Measurements from ENCODE around the gene PLPP1.
"Not testable (repeated sequence)": the region's sequence is repeated elsewhere in the genome, so short reads cannot be mapped to it uniquely, and the experiment has no call there.

PLPP1 gene

DNA sequence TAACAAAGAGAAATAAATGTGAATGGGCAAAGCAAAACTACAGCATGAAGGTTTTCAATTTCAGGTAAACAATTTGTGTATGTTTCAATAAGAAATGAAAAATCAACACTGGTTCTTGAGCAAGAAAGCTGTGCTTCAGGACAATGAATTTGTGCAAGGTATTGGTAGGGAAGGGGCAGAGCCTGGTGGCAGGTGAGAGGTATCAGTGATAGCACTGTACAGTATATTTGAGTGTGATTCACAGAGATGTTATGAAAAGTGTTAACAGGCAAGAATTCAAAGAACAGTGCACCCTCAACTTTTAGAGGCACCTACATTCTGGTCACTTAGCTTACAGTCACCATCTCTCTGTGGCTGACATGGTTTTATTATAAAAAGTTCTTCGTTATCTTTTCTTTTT, 25.7 kb downstream of the PLPP1 start:
- Histone ChIP-seq H3K4me3 (no peak overlapping the region), H3K4me1 (peaks cover 8% of the 10 kb centered on the region), H3K9me3 (no peaks in the 10 kb centered on the region), H3K36me3 (replicated peaks) (no peaks in the 10 kb centered on the region), H3K27me3 (ENCODE audit: low read depth) (no peaks in the 10 kb centered on the region)
- DNase-seq (ENCODE audit: low spot score in 2 of 2), result no peak
- in situ Hi-C loops (cut with MboI; ENCODE audit: low sequenced_read_pairs), result no loop called here

DNA sequence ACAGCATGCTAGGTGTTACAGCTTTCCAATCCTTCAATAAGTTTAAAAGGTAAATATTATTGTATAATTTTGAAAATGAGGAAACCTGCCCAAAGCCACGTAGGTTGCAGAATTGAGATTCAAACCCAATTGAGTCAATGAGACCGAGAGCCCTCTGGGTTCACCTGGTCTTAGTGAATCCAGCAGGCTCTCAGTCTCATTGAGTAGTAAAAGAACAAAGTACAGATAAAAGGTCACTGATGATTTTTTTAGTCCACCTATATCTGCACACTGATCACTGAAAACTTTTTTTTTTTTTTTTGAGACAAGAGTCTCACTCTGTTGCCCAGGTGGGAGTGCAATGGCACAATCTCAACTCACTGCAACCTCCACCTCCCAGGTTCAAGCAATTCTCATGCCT, 27.2 kb downstream of the PLPP1 start:
- in situ Hi-C loops (cut with MboI; ENCODE audit: low sequenced_read_pairs), result no loop called here
- Histone ChIP-seq H3K36me3 (replicated peaks) (no peaks in the 10 kb centered on the region), H3K27me3 (ENCODE audit: low read depth) (no peaks in the 10 kb centered on the region), H3K4me3 (no peak overlapping the region), H3K9me3 (no peaks in the 10 kb centered on the region), H3K4me1 (peaks cover 11% of the 10 kb centered on the region)
- DNase-seq (ENCODE audit: low spot score in 2 of 2), result no peak

GRCh38 chr5:55505711-55506110, 29.1 kb downstream of the PLPP1 start:
- H3K9me3 ChIP-seq; H3K36me3 ChIP-seq (replicated peaks); H3K4me3 ChIP-seq; DNase-seq (ENCODE audit: low spot score in 2 of 2); in situ Hi-C loops (cut with MboI; ENCODE audit: low sequenced_read_pairs); H3K27me3 ChIP-seq (ENCODE audit: low read depth): not testable (repeated sequence)
- peaks cover 13% of the 10 kb centered on the region for H3K4me1 ChIP-seq

GRCh38 chr5:55503917-55504316, 30.8 kb downstream of the PLPP1 start:
- H3K4me3 ChIP-seq; H3K9me3 ChIP-seq; in situ Hi-C loops (cut with MboI; ENCODE audit: low sequenced_read_pairs); H3K27me3 ChIP-seq (ENCODE audit: low read depth); H3K4me1 ChIP-seq; DNase-seq (ENCODE audit: low spot score in 2 of 2); H3K36me3 ChIP-seq (replicated peaks): not testable (repeated sequence)

GRCh38 chr5:55502759-55503158, 32.0 kb downstream of the PLPP1 start:
- Histone ChIP-seq H3K4me1 (peaks cover 5% of the 10 kb centered on the region; the same call in 1 of the 2 replicates), H3K4me3 (no peak overlapping the region), H3K27me3 (ENCODE audit: low read depth) (no peaks in the 10 kb centered on the region), H3K9me3 (no peaks in the 10 kb centered on the region), H3K36me3 (replicated peaks) (no peaks in the 10 kb centered on the region)
- in situ Hi-C loops (cut with MboI; ENCODE audit: low sequenced_read_pairs), result no loop called here
- no peak for DNase-seq (ENCODE audit: low spot score in 2 of 2)

DNA sequence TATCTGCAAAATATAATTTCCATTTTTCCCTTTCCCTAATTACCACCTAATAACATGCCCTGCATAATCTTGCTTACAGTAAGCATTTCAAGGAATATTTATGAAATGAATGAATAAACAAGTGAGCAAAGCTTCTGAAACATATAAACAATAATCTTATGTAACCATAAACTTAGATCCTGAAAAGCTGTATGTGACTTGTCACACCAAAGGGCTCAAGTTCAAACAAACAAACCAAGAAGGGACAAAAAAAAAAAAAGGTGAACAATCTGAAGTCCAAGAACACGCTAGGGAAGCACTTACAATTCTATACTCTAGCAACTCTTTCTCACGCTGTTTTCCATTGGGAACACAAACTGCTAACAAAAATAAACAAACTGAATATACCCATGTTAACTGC, 36.3 kb downstream of the PLPP1 start:
- in situ Hi-C loops (cut with MboI; ENCODE audit: low sequenced_read_pairs), result no loop called here
- no peak for DNase-seq (ENCODE audit: low spot score in 2 of 2)
- Histone ChIP-seq H3K36me3 (replicated peaks) (no peaks in the 10 kb centered on the region), H3K27me3 (ENCODE audit: low read depth) (no peaks in the 10 kb centered on the region), H3K4me1 (peaks cover 11% of the 10 kb centered on the region), H3K4me3 (no peak overlapping the region), H3K9me3 (no peaks in the 10 kb centered on the region)

- Histone ChIP-seq H3K36me3 (replicated peaks) (no peaks in the 10 kb centered on the region), H3K4me1 (peaks cover 13% of the 10 kb centered on the region), H3K4me3 (no peak overlapping the region), H3K27me3 (ENCODE audit: low read depth) (no peaks in the 10 kb centered on the region), H3K9me3 (no peaks in the 10 kb centered on the region)
- DNase-seq (ENCODE audit: low spot score in 2 of 2), result no peak
- in situ Hi-C loops (cut with MboI; ENCODE audit: low sequenced_read_pairs), result no loop called here
Measured at GRCh38 chr5:55497712-55498111, 37.1 kb downstream of the PLPP1 start.

DNA sequence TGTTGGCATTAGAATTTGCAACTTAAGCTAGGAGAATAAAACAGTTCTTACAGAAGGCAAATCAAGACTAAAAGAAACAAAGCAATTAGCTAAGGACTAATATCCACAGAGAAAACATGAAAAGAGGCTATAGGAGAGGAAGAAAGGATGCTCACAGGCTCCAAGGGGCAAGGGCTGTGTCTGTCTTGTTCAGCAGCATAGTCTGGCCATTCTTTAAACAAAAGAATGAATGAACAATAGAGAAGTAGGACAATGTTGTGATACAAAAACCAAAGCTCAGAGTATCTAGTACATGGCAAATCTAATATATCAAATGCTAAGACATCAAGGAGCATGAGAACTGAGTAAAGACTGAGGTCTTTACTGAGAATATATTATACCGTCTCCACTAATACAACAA, 39.5 kb downstream of the PLPP1 start:
- no peak overlapping the region for H3K4me3 ChIP-seq
- H3K4me1 ChIP-seq, result peaks cover 20% of the 10 kb centered on the region
- H3K27me3 ChIP-seq (ENCODE audit: low read depth), result no peaks in the 10 kb centered on the region
- DNase-seq (ENCODE audit: low spot score in 2 of 2), result no peak
- no peaks in the 10 kb centered on the region for H3K36me3 ChIP-seq (replicated peaks)
- in situ Hi-C loops (cut with MboI; ENCODE audit: low sequenced_read_pairs), result no loop called here
- H3K9me3 ChIP-seq, result no peaks in the 10 kb centered on the region

DNA sequence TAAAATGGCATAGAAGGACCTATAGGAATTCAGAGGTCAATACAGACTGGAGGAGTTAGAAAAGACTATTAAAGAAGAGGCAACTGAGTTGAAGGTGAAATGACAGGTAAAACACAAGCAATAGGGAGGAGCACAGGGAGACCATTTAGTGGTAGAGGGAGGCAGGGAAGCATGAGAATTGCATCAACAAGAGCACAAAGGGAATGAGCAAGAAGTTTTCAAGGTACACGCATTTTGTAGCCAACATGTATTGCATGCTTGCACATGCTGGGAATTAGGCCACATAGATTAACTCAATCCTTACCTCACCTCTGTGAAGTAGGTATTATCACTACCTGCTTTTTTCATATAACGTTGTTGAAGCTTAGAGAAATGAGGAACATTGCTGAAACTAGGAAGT, 42.3 kb downstream of the PLPP1 start:
- Histone ChIP-seq H3K9me3 (no peaks in the 10 kb centered on the region), H3K27me3 (ENCODE audit: low read depth) (no peaks in the 10 kb centered on the region), H3K4me3 (no peak overlapping the region), H3K4me1 (peaks cover 20% of the 10 kb centered on the region), H3K36me3 (replicated peaks) (no peaks in the 10 kb centered on the region)
- peak in 1 of 2 experiments; percentile 23 for DNase-seq (ENCODE audit: low spot score in 2 of 2)
- in situ Hi-C loops (cut with MboI; ENCODE audit: low sequenced_read_pairs), result no loop called here

GRCh38 chr5:55485073-55485472, 49.7 kb downstream of the PLPP1 start:
- DNase-seq (ENCODE audit: low spot score in 2 of 2), result no peak
- Histone ChIP-seq H3K4me3 (no peak overlapping the region), H3K27me3 (ENCODE audit: low read depth) (no peaks in the 10 kb centered on the region), H3K4me1 (peaks cover 7% of the 10 kb centered on the region), H3K36me3 (replicated peaks) (no peaks in the 10 kb centered on the region), H3K9me3 (no peaks in the 10 kb centered on the region)
- in situ Hi-C loops (cut with MboI; ENCODE audit: low sequenced_read_pairs), result no loop called here

- in situ Hi-C loops (cut with MboI; ENCODE audit: low sequenced_read_pairs), result no loop called here
- peaks cover 7% of the 10 kb centered on the region for H3K4me1 ChIP-seq
- H3K27me3 ChIP-seq (ENCODE audit: low read depth), result no peaks in the 10 kb centered on the region
- H3K4me3 ChIP-seq, result no peak overlapping the region
- DNase-seq (ENCODE audit: low spot score in 2 of 2), result no peak
- H3K36me3 ChIP-seq (replicated peaks), result no peaks in the 10 kb centered on the region
- no peaks in the 10 kb centered on the region for H3K9me3 ChIP-seq
Measured at GRCh38 chr5:55484531-55484930, 50.2 kb downstream of the PLPP1 start.

DNA sequence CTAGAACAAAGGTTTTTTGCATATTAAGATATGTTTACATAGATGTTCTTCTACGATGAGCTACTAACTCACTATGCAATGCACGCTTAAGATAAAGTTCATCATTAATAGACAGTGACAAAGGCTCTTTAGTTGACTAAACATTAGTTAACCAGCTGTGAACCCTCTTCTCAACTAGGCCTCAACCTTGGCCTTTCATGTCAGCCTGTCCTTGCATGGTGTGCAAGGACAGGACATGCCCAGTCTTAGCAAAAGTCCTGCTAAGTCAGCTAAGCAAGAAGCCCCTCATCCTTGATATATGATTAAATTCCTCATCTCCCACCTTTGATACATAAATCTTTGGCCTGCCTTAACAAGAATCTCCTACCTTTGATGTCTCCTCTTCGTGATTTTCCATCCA, 50.9 kb downstream of the PLPP1 start:
- Histone ChIP-seq H3K4me1 (peaks cover 7% of the 10 kb centered on the region), H3K9me3 (no peaks in the 10 kb centered on the region), H3K27me3 (ENCODE audit: low read depth) (no peaks in the 10 kb centered on the region), H3K36me3 (replicated peaks) (no peaks in the 10 kb centered on the region), H3K4me3 (no peak overlapping the region)
- DNase-seq (ENCODE audit: low spot score in 2 of 2), result no peak
- in situ Hi-C loops (cut with MboI; ENCODE audit: low sequenced_read_pairs), result no loop called here

DNA sequence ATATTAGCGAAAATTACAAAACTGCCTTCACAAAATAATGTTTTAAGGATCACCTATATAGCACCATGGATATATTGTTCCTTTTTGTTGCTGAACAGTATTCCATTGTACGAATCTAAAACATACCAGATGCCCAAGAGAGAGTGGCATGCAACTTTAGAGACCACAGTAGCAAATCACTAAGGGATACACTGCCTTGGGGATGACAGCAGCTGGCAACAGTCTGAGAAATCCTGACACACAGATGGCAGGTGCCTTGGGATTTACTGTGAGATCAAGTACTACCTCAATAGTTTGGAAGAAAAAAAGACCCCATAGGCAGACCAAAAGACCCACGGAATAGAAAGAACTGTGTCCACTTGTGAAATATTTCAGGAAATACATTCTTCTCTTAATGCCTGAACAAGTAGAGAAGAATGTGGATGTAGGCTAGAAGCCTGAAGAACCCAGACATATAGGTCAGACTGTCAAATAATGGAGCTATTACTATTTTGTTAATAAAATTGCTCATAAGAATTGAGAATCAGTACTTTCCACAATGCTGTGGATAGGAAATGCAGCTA, 53.4 kb downstream of the PLPP1 start:
- in situ Hi-C loops (cut with MboI; ENCODE audit: low sequenced_read_pairs), result no loop called here

DNA sequence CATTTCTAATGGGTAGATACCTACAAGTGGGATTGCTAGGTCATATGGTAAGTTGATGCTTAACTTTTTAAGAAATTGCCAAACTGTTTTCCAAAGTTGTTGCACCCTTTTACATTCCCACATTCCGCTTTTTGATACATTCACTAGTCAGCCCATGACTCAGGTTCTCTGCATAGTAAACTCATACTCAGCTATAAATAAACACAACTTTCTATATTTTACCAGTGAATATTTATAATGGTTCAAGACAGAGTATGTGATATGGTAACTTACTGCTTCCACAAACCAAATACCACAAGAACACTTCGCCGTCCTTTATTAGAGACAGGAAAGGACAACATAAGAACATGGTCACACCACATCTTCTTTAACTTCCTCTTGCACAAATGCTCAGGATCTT, 54.0 kb downstream of the PLPP1 start:
- in situ Hi-C loops (cut with MboI; ENCODE audit: low sequenced_read_pairs), result no loop called here
- peaks cover 13% of the 10 kb centered on the region for H3K4me1 ChIP-seq
- no peaks in the 10 kb centered on the region for H3K27me3 ChIP-seq (ENCODE audit: low read depth)
- no peak for DNase-seq (ENCODE audit: low spot score in 2 of 2)
- H3K9me3 ChIP-seq, result no peaks in the 10 kb centered on the region
- no peaks in the 10 kb centered on the region for H3K36me3 ChIP-seq (replicated peaks)
- H3K4me3 ChIP-seq, result no peak overlapping the region

More for the DNA sequence above, 53.4 kb downstream of the PLPP1 start:
- no peaks in the 10 kb centered on the region for H3K27me3 ChIP-seq (ENCODE audit: low read depth)
- no peak overlapping the region for H3K4me3 ChIP-seq
- H3K9me3 ChIP-seq, result no peaks in the 10 kb centered on the region
- H3K36me3 ChIP-seq (replicated peaks), result no peaks in the 10 kb centered on the region
- H3K4me1 ChIP-seq, result peaks cover 7% of the 10 kb centered on the region
- DNase-seq (ENCODE audit: low spot score in 2 of 2), result no peak

DNA sequence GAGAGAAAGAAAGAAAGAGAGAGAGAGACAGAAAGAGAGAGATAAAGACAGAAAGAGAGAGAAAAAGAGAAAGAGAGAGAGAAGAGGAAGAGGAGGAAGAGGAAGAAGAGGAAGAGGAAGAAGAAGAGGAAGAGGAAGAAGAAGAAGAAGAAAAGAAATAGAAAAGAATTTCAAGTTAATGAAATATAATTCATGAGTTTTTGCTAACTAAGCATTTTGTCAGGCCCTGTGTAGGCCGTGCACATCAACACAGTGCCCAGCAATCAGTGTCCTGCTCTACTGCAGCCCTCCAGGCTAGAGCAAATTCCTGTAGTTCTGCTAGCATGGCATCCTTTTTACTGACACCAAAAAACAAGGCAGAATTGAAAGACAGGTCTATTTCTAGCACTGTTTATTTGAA, 62.1 kb downstream of the PLPP1 start:
- DNase-seq (ENCODE audit: low spot score in 2 of 2), result no peak
- no peaks in the 10 kb centered on the region; the same call in 1 of the 2 replicates for H3K36me3 ChIP-seq (replicated peaks)
- no peak overlapping the region for H3K4me3 ChIP-seq
- in situ Hi-C loops (cut with MboI; ENCODE audit: low sequenced_read_pairs), result no loop called here
- no peaks in the 10 kb centered on the region for H3K9me3 ChIP-seq
- no peaks in the 10 kb centered on the region for H3K27me3 ChIP-seq (ENCODE audit: low read depth)
- H3K4me1 ChIP-seq, result peaks cover 20% of the 10 kb centered on the region
